CD4-positive, alpha-beta T cell treated with Interferon alpha-2 for 1 hour (primary cell): ENCODE results near the gene MOGAT1.
A peak's percentile ranks its signal among the peaks of the same experiment; 100 is the strongest.

Source experiments
- DNase-seq, 2 donors: peaks; one replicate each; pipeline ENCODE4 v3.0.0-alpha.2; 2020 to 2022

The MOGAT1 gene

DNA sequence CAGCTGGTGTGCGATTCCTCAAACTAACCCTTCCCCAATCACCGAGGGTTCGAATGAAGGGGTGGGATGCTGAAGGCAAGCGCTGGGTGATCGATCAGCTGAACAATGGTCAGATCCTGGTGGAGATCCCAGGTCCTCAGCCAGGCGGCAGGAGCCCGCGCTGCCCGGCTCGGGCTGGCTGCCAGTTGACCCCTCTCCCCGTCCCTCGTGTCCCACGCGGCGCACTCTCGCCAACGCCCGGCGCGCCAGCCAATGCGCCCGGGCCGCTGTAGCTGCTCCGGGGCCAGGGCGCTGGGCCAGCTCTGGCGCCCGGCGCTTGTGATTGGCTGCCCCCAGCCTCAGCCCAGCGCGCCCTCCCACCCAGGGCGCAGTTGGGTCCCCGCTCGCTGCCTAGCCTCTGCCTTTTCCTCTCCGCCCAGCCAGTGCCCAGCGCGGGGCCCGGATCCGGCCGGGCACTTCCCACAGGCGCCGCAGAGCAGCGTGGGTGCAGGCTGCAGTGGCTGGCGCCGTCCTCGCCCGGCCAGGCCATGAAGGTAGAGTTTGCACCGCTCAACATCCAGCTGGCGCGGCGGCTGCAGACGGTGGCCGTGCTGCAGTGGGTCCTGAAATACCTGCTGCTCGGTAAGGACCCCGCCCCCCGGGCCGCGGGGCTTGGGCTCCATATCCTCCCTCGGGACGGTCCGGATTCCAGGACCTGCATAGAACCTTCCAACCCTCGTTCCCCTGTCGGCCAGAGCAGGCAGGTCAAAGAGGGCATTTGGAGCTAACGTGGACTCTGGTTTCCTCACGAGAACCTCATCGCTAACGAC lies at the start of gene MOGAT1:
TSS of gene MOGAT1 (plus strand) at position 400 of the 809 bp plus-strand sequence. CDS start at position 528, 128 bp downstream.
- DNase-seq, result no peak

GRCh38 chr2:222621893-222622292 lies 49.6 kb upstream of the MOGAT1 start:
- no peak for DNase-seq

DNA sequence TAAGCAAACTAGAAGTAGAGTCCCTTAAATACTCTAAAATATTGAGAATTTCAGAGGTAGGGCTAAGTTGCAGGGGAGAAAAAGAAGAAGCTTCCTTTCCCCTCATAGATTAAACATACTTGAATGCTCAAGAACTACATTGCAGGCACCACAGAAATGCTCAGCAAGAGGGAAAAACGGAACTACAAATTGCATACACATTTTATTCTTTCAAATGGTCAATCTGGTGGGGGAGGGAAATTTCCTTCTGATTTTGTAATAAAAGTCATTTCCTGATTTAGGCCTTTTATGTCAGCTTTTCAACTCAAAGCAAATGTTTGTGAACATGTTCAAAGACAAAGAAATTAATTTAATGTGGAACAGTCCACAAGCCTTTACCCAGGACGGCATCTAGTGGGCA lies 48.5 kb upstream of the MOGAT1 start:
- DNase-seq, result no peak

GRCh38 chr2:222623756-222624309 lies 47.6 kb upstream of the MOGAT1 start:
- DNase-seq, result no peak

- no peak for DNase-seq
These were observed 43.7 kb upstream of the MOGAT1 start for GRCh38 chr2:222627764-222628163.

DNA sequence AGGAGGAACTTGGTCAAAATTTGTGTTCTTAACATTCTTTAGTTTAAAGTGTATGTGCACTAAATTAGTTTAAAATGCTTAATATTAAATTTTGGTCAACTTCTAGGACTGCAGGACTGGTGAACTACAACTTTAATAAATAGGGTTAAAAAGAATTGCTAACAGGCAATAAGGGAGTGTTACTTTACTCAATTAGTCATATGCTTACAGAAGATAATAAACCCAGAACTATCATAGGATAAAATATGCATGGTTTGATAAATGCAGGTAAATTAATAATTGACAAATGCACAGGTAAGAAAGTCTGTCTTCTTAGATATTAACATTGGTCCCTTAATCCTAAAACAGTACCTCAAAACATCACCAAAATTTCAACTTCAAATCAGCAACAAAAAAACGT lies 36.2 kb upstream of the MOGAT1 start:
- no peak for DNase-seq

- DNase-seq, result no peak
These were observed 34.4 kb upstream of the MOGAT1 start for GRCh38 chr2:222637067-222637466.

GRCh38 chr2:222641336-222641735 lies 30.1 kb upstream of the MOGAT1 start:
- DNase-seq, result no peak

DNA sequence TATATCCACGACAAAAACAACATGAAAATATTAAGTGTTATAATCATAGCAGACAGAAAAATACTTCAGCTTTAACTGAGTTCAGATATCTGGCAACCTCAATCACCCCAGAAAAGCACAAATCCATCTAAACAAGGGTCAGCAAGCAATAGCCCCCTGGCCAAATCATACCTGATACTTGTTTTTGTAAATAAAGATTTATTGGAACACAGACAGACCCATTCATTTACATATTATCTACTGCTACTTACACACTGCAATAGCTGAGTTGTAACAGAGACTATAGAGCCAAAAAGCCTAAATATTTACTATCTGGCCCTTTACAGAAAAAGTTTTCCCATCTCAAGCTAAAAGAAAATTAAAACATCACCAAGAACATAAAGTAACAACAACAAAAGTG lies 28.3 kb upstream of the MOGAT1 start:
- no peak for DNase-seq

GRCh38 chr2:222646008-222646407 lies 25.4 kb upstream of the MOGAT1 start:
- DNase-seq, result no peak

DNA sequence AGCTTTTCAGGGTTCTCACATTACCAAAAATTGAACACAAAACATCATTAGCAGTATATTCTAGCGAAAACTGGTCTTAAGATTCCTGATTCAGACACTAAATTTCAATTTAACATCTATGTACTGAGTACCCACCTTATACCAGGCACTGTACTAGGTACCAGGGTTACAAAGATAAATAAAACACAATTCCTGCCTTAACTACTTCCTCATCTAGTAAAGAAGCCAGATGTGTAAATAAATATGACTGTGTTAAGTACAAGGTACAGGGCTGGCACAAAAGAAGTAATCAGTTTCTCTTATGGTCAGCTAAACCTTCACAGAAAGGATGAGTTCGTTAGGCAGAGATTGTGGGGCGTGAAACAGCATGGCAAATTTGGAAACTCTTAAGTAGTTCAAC lies 21.7 kb upstream of the MOGAT1 start:
- DNase-seq, result no peak

DNA sequence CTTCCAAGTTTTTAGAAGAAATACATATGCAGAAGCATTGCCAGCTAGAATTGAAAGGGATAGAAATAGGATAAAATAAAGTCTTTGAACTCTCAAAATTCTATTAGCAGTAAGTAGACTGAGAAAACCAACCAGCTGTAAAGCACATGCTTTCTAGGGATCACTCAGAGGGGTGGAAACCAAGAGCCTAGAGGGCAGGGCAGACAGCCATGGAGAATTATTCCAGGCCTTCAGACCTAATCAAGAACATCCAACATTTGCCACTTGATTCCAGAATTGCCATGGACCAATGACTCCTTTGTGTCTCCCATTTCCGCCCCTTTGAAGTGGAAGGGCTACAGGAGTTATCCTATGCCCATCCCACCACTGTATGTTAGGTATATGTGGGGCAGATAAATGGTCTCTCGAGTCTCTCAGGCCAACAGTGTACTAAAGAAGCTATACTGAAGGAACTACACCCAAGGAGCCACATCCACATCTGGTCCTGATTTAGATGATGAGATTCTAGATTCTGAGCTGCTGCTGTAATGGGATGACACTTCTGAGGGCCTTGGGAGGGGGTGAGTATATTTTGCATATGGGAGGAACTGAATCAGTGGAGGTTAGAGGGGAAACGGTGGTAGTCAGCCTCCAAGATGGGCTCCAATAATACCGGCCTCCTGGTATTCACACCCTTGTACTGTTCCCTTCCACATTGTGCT lies 19.6 kb upstream of the MOGAT1 start:
- no peak for DNase-seq

DNA sequence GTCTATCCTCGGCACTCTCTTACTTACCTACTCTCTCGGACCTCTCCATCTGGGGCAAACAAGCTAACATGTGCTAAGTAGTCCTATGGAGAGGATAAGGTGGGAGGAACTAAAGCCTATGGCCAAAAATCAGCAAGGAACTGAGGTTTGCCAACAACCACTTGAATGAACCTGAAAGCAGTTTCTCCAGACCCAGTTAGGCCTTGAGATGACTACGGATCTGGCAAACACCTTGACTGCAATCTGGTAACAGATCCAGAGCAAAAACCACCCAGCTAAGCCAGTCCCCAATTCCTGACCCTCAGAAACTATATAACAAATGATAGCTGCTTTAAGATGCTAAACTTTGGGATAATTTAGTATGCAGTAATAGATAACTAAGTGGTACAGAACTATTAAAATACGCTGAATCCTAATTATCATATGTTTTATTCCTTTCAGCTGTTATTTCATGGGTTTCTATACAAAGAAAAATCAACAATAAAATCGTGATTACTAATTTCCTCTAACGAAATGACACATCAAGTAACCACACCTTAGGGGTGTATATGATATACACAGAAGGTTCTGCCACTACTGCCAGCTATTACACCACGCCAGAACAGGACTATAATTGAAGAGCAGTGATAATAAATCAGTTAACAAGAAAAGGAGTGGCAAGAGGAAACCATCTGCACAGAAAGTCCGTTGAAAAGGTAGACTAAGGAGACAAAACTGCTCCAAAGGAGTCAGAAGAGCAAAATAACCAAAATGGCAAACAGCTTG lies 18.8 kb upstream of the MOGAT1 start:
- DNase-seq, result no peak

- DNase-seq, result no peak
These were observed 18.2 kb upstream of the MOGAT1 start for GRCh38 chr2:222653280-222653679.

GRCh38 chr2:222655787-222656525 lies 15.5 kb upstream of the MOGAT1 start, which contains the start of gene FARSB:
Gene FARSB, minus strand, starts transcription at chr2:222656092. Its CDS starts 19 bp downstream, at chr2:222656073.
- DNase-seq, result peak; percentile 96

GRCh38 chr2:222656526-222657446 lies 14.7 kb upstream of the MOGAT1 start:
- peak in 1 of 2 donors; percentile 8 for DNase-seq

- DNase-seq, result no peak
These were observed 8.0 kb upstream of the MOGAT1 start for GRCh38 chr2:222663479-222663878.

- no peak for DNase-seq
These were observed 2.8 kb upstream of the MOGAT1 start for GRCh38 chr2:222668494-222669154.

DNA sequence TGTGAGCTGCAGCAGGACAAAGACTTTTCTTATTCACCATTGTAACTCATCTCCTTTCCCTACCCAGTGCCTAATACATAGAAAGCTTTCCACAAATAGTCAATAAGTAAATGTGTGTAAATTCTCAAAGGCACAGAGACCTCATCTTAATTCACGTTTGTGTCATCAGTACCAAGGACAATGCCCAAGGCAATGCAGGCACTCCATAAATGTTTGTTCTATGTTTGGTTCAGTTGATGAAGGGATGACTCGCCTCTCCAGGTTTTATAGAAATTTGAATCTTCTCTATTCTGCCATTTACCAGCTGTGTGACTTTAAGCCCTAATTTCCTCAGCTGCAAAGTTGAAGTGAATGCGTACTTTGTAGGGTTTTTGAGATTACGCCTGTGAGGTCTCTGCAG lies 2.1 kb upstream of the MOGAT1 start:
- no peak for DNase-seq

- no peak for DNase-seq
These were observed 1.0 kb upstream of the MOGAT1 start for GRCh38 chr2:222670191-222671038.
